GM12864 (cell line): ENCODE results near the gene ALDH1B1.

Source experiments
- DNase-seq: peaks from one replicate; pipeline ENCODE4 v3.0.0-alpha.2; 2011; ENCODE audit warnings: low read depth
- H3K4me3 ChIP-seq: 2 replicates; pipeline ENCODE4 v1.5.1; 2011; ENCODE audit warnings: mild to moderate bottlenecking, low read depth, low read length, control low read depth
- CTCF ChIP-seq: IDR thresholded peaks from 2 replicates; pipeline ENCODE4 v1.5.1; 2011; ENCODE audit warnings: low read depth, mild to moderate bottlenecking, moderate library complexity, low read length, control low read depth, inconsistent platforms; ENCODE audit errors: missing control alignments

Gene ALDH1B1

DNA sequence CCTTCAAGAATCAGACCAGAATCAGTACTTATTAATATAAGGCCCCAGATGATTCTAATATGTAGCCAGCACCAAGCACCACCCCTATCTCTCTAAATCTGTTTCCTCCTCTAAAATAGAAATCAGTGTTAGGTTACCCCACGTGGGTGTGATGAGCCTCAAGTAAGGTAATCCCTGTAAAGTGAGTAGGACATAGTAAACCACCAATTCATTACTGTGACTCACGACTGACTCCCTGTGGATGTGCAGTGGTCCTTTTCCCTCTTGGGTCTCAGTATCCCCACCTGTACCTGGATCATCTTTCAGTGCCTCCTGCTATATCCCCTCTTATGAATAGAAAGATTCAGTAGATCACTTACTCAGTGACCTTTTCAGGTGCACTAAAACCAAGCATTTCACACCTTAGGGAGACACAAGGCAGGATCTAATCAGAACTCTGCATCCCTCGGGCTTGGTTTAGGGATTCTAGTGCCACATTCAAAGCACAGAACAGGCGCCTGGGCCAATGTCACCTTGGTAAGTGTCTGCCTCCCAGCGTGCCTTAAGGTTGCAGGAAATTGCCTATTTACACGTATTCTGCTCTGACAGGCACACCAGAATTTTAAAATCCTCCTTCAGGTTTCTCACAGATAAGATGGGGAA, 12.2 kb upstream of the ALDH1B1 start:
- no peak overlapping the region for H3K4me3 ChIP-seq
- TF ChIP-seq CTCF = no peak
- no peak for DNase-seq

DNA sequence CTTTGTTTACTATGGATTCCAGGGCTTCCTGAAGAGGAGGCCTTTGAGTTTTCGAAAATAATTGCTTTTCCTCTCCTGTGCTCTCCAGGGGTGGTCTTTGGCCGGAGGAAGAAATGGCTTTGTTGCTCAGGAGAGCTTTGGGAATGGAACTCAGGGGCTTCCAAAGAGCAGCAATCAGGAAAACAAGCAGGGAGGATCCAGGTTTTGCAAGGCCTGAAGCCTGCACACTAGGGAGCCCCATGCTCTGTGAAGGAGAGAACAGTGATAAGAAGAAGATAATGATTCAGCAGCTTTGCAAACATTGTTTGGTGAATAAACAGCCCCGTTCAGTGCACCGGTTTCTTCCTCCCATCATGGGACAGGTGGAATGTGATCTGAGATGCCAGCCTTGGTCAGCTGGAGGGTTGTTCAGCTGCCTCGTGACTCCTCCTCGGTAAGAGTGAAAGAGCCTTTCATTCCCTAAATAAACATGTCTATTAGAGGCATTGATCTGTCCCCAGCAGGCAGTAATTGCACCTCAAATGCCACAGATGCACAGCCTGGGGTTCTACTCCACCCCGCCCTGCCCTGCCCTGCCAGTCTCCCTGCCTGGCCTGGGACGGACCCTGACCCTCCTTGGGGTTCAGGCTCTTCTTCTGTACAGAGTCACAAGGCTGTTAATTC, 11.5 kb upstream of the ALDH1B1 start:
- DNase-seq = no peak
- TF ChIP-seq CTCF = no peak
- no peak overlapping the region for H3K4me3 ChIP-seq

DNA sequence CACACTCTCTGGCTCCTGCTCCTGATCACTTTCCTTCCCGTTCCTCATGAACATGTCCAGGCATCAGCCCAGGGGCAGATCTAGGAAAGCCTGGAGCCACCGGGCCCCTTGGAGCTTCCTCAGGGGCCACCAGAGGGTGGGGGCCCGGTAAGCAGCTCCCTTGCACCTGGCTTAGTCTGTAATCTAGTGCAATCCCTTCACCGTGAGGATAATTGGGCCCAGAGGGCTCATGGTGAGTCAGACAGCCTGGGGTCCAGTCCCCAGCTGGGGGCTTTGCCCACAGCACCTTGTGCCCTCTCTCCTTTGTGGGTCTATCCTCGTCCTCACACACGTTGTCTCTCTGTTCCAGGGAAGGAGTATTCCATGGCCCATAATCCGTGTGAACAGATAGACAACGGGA, 10.4 kb upstream of the ALDH1B1 start:
- no peak for TF ChIP-seq CTCF
- DNase-seq = no peak
- no peak overlapping the region for H3K4me3 ChIP-seq

- H3K4me3 ChIP-seq = no peak overlapping the region
- TF ChIP-seq CTCF = no peak
- no peak for DNase-seq
These were observed 7.3 kb upstream of the ALDH1B1 start for GRCh38 chr9:38384990-38385848.

- DNase-seq = no peak
- no peak for TF ChIP-seq CTCF
- no peak overlapping the region for H3K4me3 ChIP-seq
These were observed 6.6 kb upstream of the ALDH1B1 start for GRCh38 chr9:38385896-38386295.

GRCh38 chr9:38386319-38386895, 6.1 kb upstream of the ALDH1B1 start:
- no peak for TF ChIP-seq CTCF
- no peak overlapping the region for H3K4me3 ChIP-seq
- no peak for DNase-seq
